SH-SY5Y (cell line): ENCODE data around the gene CTTN.

Experiments used
- GATA2 ChIP-seq: IDR thresholded peaks from 2 replicates; pipeline ENCODE4 v1.6.1; 2011; ENCODE audit warnings: mild to moderate bottlenecking, low read depth, low read length
- GATA3 ChIP-seq: IDR thresholded peaks from 2 replicates; pipeline ENCODE4 v1.6.1; 2011; ENCODE audit warnings: low read depth, mild to moderate bottlenecking, low read length, moderate library complexity

DNA sequence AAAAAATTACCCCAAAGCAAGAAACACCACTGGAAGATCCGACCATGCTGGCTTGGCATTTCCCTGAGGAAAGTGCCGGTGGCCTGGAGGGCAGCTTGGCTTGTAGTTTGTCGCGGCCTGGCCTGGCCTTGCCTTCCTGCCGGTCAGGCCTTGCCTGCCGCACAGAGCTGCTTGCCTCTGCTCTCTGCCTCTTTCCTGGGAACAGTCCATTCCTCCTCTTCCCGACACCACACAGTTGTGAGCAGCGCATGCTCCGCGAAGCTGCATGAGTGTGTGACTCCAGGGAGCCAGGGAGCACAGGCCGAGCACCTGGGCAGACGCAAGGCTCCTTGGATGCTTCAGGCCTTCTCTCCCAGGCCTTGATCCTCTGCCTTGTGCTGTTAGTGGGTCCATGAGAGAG lies 19.8 kb downstream of the CTTN start:
- TF ChIP-seq GATA3: no peak
- TF ChIP-seq GATA2: no peak
